ENCODE data around the gene B4GALT3.

The B4GALT3 gene

GRCh38 chr1:161121834-161122233 lies 55.5 kb downstream of the B4GALT3 start:
- DNase-seq: no peak
